Measurements from ENCODE around the gene PIK3CA. TPM values are rescaled to one million over a fixed set of nuclear protein-coding genes. Genes with fewer than 3 reads are reported as not detected.

PIK3CA gene
- total and polyA plus RNA-seq, 10 donors = 4.9 to 40.2 (median 30.9) TPM

GRCh38 chr3:179179256-179179655 is 31.1 kb downstream of the PIK3CA start:
- DNase-seq = no peak
- WGBS, 5 donors = 79 to 93% (median 91%) methylated on average over 2 of the region's 2 CpGs
- Histone ChIP-seq H3K4me3 (no peak overlapping the region), H3K27me3 (replicated peaks in 1 of 7) (no peaks in the 10 kb centered on the region), H3K9me3 (no peaks in the 10 kb centered on the region), H3K4me1 (peaks cover 21 to 100% (median 59%) of the 10 kb centered on the region in 6 donors), H3K27ac (no peak overlapping the region), H3K36me3 (no peaks in the 10 kb centered on the region)
- intact Hi-C loops (cut with DNase I; ENCODE audit: low total_unique reads) = no loop called here
- TF ChIP-seq CTCF (IDR thresholded peaks at IDR 0.05 in 8 of 11, conservative IDR thresholded peaks at IDR 0.05 in 3 of 11) (no peak), POLR2A (IDR thresholded peaks at IDR 0.05) (no peak)

- intact Hi-C loops (cut with DNase I; ENCODE audit: low total_unique reads) = no loop called here
- H3K4me1 ChIP-seq = peaks cover 13 to 100% (median 56%) of the 10 kb centered on the region in 6 donors
- no peak overlapping the region for H3K4me3 ChIP-seq
- H3K27ac ChIP-seq = peak overlapping the region in 1 of 8 donors; percentile 40
- TF ChIP-seq CTCF (IDR thresholded peaks at IDR 0.05 in 8 of 11, conservative IDR thresholded peaks at IDR 0.05 in 3 of 11) (no peak), POLR2A (IDR thresholded peaks at IDR 0.05) (no peak), POLR2AphosphoS5 (IDR thresholded peaks at IDR 0.05) (no peak)
- no peaks in the 10 kb centered on the region for H3K36me3 ChIP-seq
- no peaks in the 10 kb centered on the region for H3K27me3 ChIP-seq (replicated peaks in 1 of 7)
- DNase-seq = no peak
- no peaks in the 10 kb centered on the region for H3K9me3 ChIP-seq
- 68 to 79% (median 76%) methylated on average over 1 of the region's 1 CpG for WGBS, 5 donors
Observed at GRCh38 chr3:179179979-179180759, 32.0 kb downstream of the PIK3CA start.

GRCh38 chr3:179181021-179181472 is 32.9 kb downstream of the PIK3CA start:
- Histone ChIP-seq H3K27me3 (replicated peaks in 1 of 7) (no peaks in the 10 kb centered on the region), H3K4me3 (no peak overlapping the region), H3K4me1 (peaks cover 13 to 100% (median 57%) of the 10 kb centered on the region in 6 donors), H3K36me3 (no peaks in the 10 kb centered on the region), H3K9me3 (no peaks in the 10 kb centered on the region), H3K27ac (peak overlapping the region in 3 of 8 donors; percentile 25 to 40 (median 28))
- no peak for TF ChIP-seq POLR2A (IDR thresholded peaks at IDR 0.05)
- TF ChIP-seq CTCF (IDR thresholded peaks at IDR 0.05 in 8 of 11, conservative IDR thresholded peaks at IDR 0.05 in 3 of 11) = no peak
- TF ChIP-seq POLR2AphosphoS5 (IDR thresholded peaks at IDR 0.05) = no peak
- intact Hi-C loops (cut with DNase I; ENCODE audit: low total_unique reads) = no loop called here
- DNase-seq = no peak
- WGBS, 5 donors = 26 to 41% (median 28%) methylated on average over 1 of the region's 1 CpG

- Histone ChIP-seq H3K4me1 (peaks cover 13 to 98% (median 57%) of the 10 kb centered on the region in 6 donors), H3K4me3 (no peak overlapping the region), H3K27me3 (replicated peaks in 1 of 7) (no peaks in the 10 kb centered on the region), H3K36me3 (no peaks in the 10 kb centered on the region), H3K9me3 (no peaks in the 10 kb centered on the region), H3K27ac (peak overlapping the region in 4 of 8 donors; percentile 15 to 40 (median 26))
- intact Hi-C loops (cut with DNase I; ENCODE audit: low total_unique reads) = no loop called here
- TF ChIP-seq POLR2A (IDR thresholded peaks at IDR 0.05) = no peak
- no peak for TF ChIP-seq POLR2AphosphoS5 (IDR thresholded peaks at IDR 0.05)
- WGBS, 5 donors = 34 to 48% (median 44%) methylated on average over 4 of the region's 4 CpGs
- no peak for DNase-seq
Observed at GRCh38 chr3:179181993-179182551, 33.9 kb downstream of the PIK3CA start.

All from spleen (tissue), 11 donors.